GM19463 (cell line): ENCODE results near the gene ST3GAL5.
A peak's percentile ranks its signal among the peaks of the same experiment; 100 is the strongest.
"Not testable (repeated sequence)": the region's sequence is repeated elsewhere in the genome, so short reads cannot be mapped to it uniquely, and the experiment has no call there.

ENCODE experiments used
- ATAC-seq: cut with Tn5 transposase; IDR thresholded peaks from one replicate; pipeline ENCODE4 v1.9.1; 2021; ENCODE audit warnings: mild to moderate bottlenecking, moderate library complexity; ENCODE audit not compliant: unreplicated experiment

The ST3GAL5 gene

GRCh38 chr2:85840091-85840490 is 48.7 kb downstream of the ST3GAL5 start:
- ATAC-seq, result no peak

- ATAC-seq, result no peak
Measured at GRCh38 chr2:85839461-85839860, 49.3 kb downstream of the ST3GAL5 start.

GRCh38 chr2:85838641-85839040 is 50.1 kb downstream of the ST3GAL5 start:
- no peak for ATAC-seq

GRCh38 chr2:85838181-85838580 is 50.6 kb downstream of the ST3GAL5 start:
- ATAC-seq, result no peak

- ATAC-seq, result no peak
Measured at GRCh38 chr2:85834466-85834865, 54.3 kb downstream of the ST3GAL5 start.

GRCh38 chr2:85831735-85832134 is 57.1 kb downstream of the ST3GAL5 start:
- no peak for ATAC-seq

GRCh38 chr2:85830645-85831044 is 58.1 kb downstream of the ST3GAL5 start:
- no peak for ATAC-seq

- not testable (repeated sequence) for ATAC-seq
Measured at GRCh38 chr2:85829394-85829793, 59.4 kb downstream of the ST3GAL5 start.

- ATAC-seq, result no peak
Measured at GRCh38 chr2:85828725-85829124, 60.1 kb downstream of the ST3GAL5 start.

GRCh38 chr2:85827879-85828569 is 60.8 kb downstream of the ST3GAL5 start:
- ATAC-seq, result no peak

GRCh38 chr2:85826990-85827878 is 61.6 kb downstream of the ST3GAL5 start:
- peak; percentile 91 for ATAC-seq

- no peak for ATAC-seq
Measured at GRCh38 chr2:85823951-85824350, 64.8 kb downstream of the ST3GAL5 start.

- ATAC-seq, result no peak
Measured at GRCh38 chr2:85822766-85823165, 66.0 kb downstream of the ST3GAL5 start.

GRCh38 chr2:85819811-85820510 is 68.8 kb downstream of the ST3GAL5 start:
- no peak for ATAC-seq

GRCh38 chr2:85814802-85815550 is 73.8 kb downstream of the ST3GAL5 start:
- ATAC-seq, result no peak

GRCh38 chr2:85813982-85814801 is 74.6 kb downstream of the ST3GAL5 start:
- ATAC-seq, result no peak

GRCh38 chr2:85813211-85813981 is 75.4 kb downstream of the ST3GAL5 start:
- no peak for ATAC-seq

GRCh38 chr2:85812094-85812735 is 76.6 kb downstream of the ST3GAL5 start:
- no peak for ATAC-seq
